Choroid plexus epithelial cell (primary cell): ENCODE results near the gene NBAS.

Experiments used
- DNase-seq: peaks from one replicate; pipeline ENCODE4 v3.0.0-alpha.2; 2010; ENCODE audit warnings: low read depth
- H3K4me3 ChIP-seq: 2 replicates; pipeline ENCODE4 v1.5.1; 2011; ENCODE audit warnings: low read depth, mild to moderate bottlenecking, control low read depth, low read length, moderate library complexity
- TF ChIP-seq, protein P1 (sequence below): conservative IDR thresholded peaks from 2 replicates; pipeline ENCODE4 v1.5.1; 2011; ENCODE audit warnings: low read depth, mild to moderate bottlenecking, control low read depth, inconsistent platforms, low read length, moderate library complexity

The NBAS gene

GRCh38 chr2:15472133-15472532 is 89.0 kb downstream of the NBAS start:
- TF ChIP-seq, protein P1, sequence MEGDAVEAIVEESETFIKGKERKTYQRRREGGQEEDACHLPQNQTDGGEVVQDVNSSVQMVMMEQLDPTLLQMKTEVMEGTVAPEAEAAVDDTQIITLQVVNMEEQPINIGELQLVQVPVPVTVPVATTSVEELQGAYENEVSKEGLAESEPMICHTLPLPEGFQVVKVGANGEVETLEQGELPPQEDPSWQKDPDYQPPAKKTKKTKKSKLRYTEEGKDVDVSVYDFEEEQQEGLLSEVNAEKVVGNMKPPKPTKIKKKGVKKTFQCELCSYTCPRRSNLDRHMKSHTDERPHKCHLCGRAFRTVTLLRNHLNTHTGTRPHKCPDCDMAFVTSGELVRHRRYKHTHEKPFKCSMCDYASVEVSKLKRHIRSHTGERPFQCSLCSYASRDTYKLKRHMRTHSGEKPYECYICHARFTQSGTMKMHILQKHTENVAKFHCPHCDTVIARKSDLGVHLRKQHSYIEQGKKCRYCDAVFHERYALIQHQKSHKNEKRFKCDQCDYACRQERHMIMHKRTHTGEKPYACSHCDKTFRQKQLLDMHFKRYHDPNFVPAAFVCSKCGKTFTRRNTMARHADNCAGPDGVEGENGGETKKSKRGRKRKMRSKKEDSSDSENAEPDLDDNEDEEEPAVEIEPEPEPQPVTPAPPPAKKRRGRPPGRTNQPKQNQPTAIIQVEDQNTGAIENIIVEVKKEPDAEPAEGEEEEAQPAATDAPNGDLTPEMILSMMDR, result no peak
- peak; percentile 5 for DNase-seq
- no peak overlapping the region for H3K4me3 ChIP-seq

DNA sequence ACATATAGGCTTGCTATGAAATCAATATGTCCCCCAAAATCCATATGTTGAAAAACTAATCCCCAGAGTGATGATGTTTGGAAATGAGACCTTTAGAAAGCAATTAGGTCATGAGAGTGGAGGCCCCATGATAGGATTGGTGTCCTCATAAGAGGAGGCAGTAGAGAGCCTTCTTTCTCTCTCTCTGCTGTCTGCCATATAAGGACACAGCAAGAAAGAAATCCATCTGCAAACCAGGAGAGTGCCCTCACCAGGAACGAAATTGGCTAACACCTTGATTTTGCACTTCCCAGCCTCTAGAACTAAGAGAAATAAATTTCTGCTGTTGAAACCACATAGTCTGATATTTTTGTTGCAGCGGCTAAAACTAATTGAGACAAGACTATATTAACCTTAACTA is 89.5 kb downstream of the NBAS start:
- no peak overlapping the region for H3K4me3 ChIP-seq
- TF ChIP-seq, protein P1, result no peak

GRCh38 chr2:15460112-15460620 is 101.0 kb downstream of the NBAS start:
- DNase-seq, result no peak
- TF ChIP-seq, protein P1, result no peak
- H3K4me3 ChIP-seq, result no peak overlapping the region

More for the DNA sequence above, 89.5 kb downstream of the NBAS start:
- DNase-seq, result no peak

GRCh38 chr2:15458277-15458676 is 102.9 kb downstream of the NBAS start:
- TF ChIP-seq, protein P1, result no peak

DNA sequence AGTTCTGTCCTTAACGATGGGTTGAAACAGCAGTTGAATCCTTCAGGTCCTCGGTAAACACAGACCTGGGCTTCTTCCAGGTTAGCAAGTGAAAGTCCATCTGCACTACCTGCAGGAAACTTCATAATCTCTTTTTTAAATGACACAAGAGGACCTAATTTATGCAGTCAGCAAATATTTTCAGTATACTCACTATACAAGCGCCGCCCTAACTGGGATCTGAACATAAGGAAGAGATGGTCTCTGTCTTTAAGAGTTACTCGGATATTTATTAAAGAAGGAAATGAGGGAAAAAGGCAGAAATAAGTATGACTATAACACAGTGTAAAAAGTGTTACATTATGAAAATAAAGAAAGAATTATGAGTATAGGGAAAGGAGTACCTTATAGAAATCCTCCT is 103.3 kb downstream of the NBAS start:
- H3K4me3 ChIP-seq, result no peak overlapping the region
- DNase-seq, result no peak
- TF ChIP-seq, protein P1, result no peak

More at GRCh38 chr2:15458277-15458676, 102.9 kb downstream of the NBAS start:
- DNase-seq, result no peak
- H3K4me3 ChIP-seq, result no peak overlapping the region

- DNase-seq, result no peak
- no peak overlapping the region for H3K4me3 ChIP-seq
- TF ChIP-seq, protein P1, result no peak
Observed at GRCh38 chr2:15456352-15456751, 104.8 kb downstream of the NBAS start.

DNA sequence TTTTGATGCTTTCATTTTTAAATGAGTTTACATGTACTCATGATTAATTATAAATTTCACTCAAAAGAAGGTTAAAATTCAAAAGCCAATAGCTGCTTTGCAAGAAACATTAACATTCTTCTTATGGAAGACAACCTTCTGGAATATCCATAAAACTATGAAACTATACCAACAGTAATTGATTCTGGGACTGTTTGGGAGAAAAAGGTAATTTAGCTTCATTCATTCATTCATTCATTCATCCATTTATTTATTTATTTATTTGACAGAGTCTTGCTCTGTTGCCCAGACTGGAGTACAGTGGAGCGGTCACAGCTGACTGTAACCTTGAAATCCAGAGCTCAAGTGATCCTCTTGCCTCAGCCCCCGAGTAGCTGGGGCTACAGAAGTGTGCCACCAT is 110.3 kb downstream of the NBAS start:
- no peak for DNase-seq
- TF ChIP-seq, protein P1, result no peak
- no peak overlapping the region for H3K4me3 ChIP-seq
